K562 (cell line): Measurements from ENCODE around the gene ARHGAP26. TPM values are rescaled to one million over a fixed set of nuclear protein-coding genes. Genes with fewer than 3 reads are reported as not detected.

ENCODE experiments used
- ATAC-seq: fragments of 200-7000 bp; cut with Tn5 transposase; 3 replicates; pipeline ENCODE4 v1.9.1; 2020; ENCODE audit warnings: moderate library complexity
- BruUV-seq: library from RNA; stranded (reverse); fragments of 400-500 nt; replicated peaks from 2 replicates; lab custom pipeline; 2021; lab: Mats Ljungman, UMichigan
- CTCF ChIA-PET: fragments of 300-600 bp; formaldehyde crosslinking; extraction: SDS; loops from one replicate; lab custom pipeline; 2021; ENCODE audit warnings: low intra/inter-chr PET ratio; lab: Yijun Ruan, JAX
- POLR2A ChIA-PET: fragments of 300-600, 350-650 bp; sonication (Branson Sonifier 250); formaldehyde crosslinking; extraction: SDS; loops from one replicate; lab custom pipeline; 2021; ENCODE audit warnings: antibody characterized with exemption, inconsistent platforms; lab: Yijun Ruan, JAX
- DNase-seq, 4 experiments: peaks; one replicate each; pipeline versions ENCODE4 v3.0.0 to v3.0.0-alpha.2; 2011 to 2018; ENCODE audit warnings: low spot score in 3 of 4, mixed read lengths in 3 of 4; ENCODE audit errors: extremely low read depth in 1 of 4
- FAIRE-seq: peaks from 2 replicates; lab custom pipeline; 2011; peaks lifted over from hg19 to GRCh38; lab: Jason Lieb, UNC
- H2AFZ ChIP-seq: 2 replicates; pipeline ENCODE4 v1.6.0; 2011; ENCODE audit warnings: low read depth, low read length, control low read depth, inconsistent platforms
- H3K27ac ChIP-seq: fragments of 200-600 bp; 3 replicates; pipeline ENCODE4 v1.8.0; 2011; ENCODE audit warnings: low read depth, mild to moderate bottlenecking, control low read depth, inconsistent platforms, low read length, moderate library complexity, mixed read lengths; ENCODE audit errors: extremely low read depth
- H3K27me3 ChIP-seq, 2 experiments: fragments of 300-600 bp in 1 of 2; 2 replicates in 1 of 2; 3 replicates in 1 of 2; pipeline versions ENCODE4 v1.6.0 to v1.8.0; 2011; ENCODE audit warnings: inconsistent platforms in 2 of 2, low read length in 2 of 2, mild to moderate bottlenecking in 1 of 2, mixed read lengths in 1 of 2, moderate library complexity in 1 of 2; ENCODE audit not compliant: control insufficient read depth in 2 of 2, insufficient read depth in 2 of 2
- H3K36me3 ChIP-seq: fragments of 300-600 bp; 3 replicates; pipeline ENCODE4 v1.8.0; 2011; ENCODE audit warnings: mild to moderate bottlenecking, low read length, inconsistent platforms; ENCODE audit not compliant: control insufficient read depth, insufficient read depth
- H3K4me1 ChIP-seq, 2 experiments: fragments of 200-600 bp in 1 of 2; replicated peaks in 1 of 2; 2 replicates in 1 of 2; 3 replicates in 1 of 2; pipeline versions ENCODE4 v1.5.1 to v1.8.0; 2011; ENCODE audit warnings: inconsistent platforms in 2 of 2, low read length in 2 of 2, mild to moderate bottlenecking in 1 of 2, mixed read lengths in 1 of 2, moderate library complexity in 1 of 2; ENCODE audit not compliant: control insufficient read depth in 2 of 2, insufficient read depth in 2 of 2
- H3K4me2 ChIP-seq: 2 replicates; pipeline ENCODE4 v1.6.1; 2011; ENCODE audit warnings: low read length, control low read depth, inconsistent platforms, mixed read lengths; ENCODE audit not compliant: insufficient read depth
- H3K4me3 ChIP-seq: fragments of 200-600 bp; sonication (generic), shearing (Covaris generic); 2 replicates; pipeline ENCODE4 v1.5.1; 2016; ENCODE audit warnings: control low read depth, inconsistent platforms
- H3K79me2 ChIP-seq: fragments of 200-600 bp; 3 replicates; pipeline ENCODE4 v1.8.0; 2011; ENCODE audit warnings: low read length, inconsistent platforms; ENCODE audit not compliant: control insufficient read depth, insufficient read depth
- H3K9ac ChIP-seq, 2 experiments: 2 replicates each; pipeline versions ENCODE4 v1.6.0 to v1.6.1; 2011; ENCODE audit warnings: low read depth in 2 of 2, low read length in 2 of 2, control low read depth in 1 of 2, inconsistent platforms in 1 of 2, mild to moderate bottlenecking in 1 of 2, mixed read lengths in 1 of 2; ENCODE audit not compliant: insufficient read depth in 1 of 2
- H3K9me1 ChIP-seq: one replicate; pipeline ENCODE4 v1.6.0; 2011; ENCODE audit warnings: inconsistent platforms, mild to moderate bottlenecking, low read length, moderate library complexity; ENCODE audit not compliant: control insufficient read depth, insufficient read depth
- H3K9me3 ChIP-seq: replicated peaks from 2 replicates; pipeline ENCODE4 v1.5.1; 2011; ENCODE audit warnings: low read depth, low read length, inconsistent platforms; ENCODE audit not compliant: control insufficient read depth, insufficient read depth
- H4K20me1 ChIP-seq: replicated peaks from 2 replicates; pipeline ENCODE4 v1.6.1; 2011; ENCODE audit warnings: low read length, inconsistent platforms, mixed read lengths; ENCODE audit not compliant: control insufficient read depth, insufficient read depth
- E2F3 ChIP-seq: fragments of 250-450 bp; sonication (Bioruptor Pico); IDR thresholded peaks from 2 replicates; pipeline ENCODE4 v1.4.0; 2020; ENCODE audit warnings: mild to moderate bottlenecking
- PRMT5 ChIP-seq: sonication (generic); formaldehyde crosslinking; IDR thresholded peaks from 2 replicates; pipeline ENCODE4 v1.5.0; 2020; ENCODE audit warnings: missing genetic modification reagents
- PRPF4 ChIP-seq: fragments of 200-400 bp; formaldehyde crosslinking; IDR thresholded peaks from one replicate; pipeline ENCODE4 v1.6.1; 2017; ENCODE audit warnings: low read length, low read depth, mild to moderate bottlenecking; ENCODE audit not compliant: insufficient read depth, poor library complexity, severe bottlenecking
- ZNF184 ChIP-seq: sonication (generic); formaldehyde crosslinking; IDR thresholded peaks from 2 replicates; pipeline ENCODE4 v1.5.0; 2020; ENCODE audit warnings: missing genetic modification reagents
- ZNF696 ChIP-seq: fragments of 250-450 bp; sonication (Bioruptor Pico); conservative IDR thresholded peaks from 2 replicates; pipeline ENCODE4 v1.4.0; 2020; ENCODE audit warnings: mild to moderate bottlenecking, moderate library complexity
- WGBS: fragments of 100-300 bp; shearing (Covaris generic); methylation state at CpG from one replicate; pipeline ENCODE4 v1.1.6; 2016; ENCODE audit warnings: low coverage, mixed read lengths; ENCODE audit not compliant: insufficient coverage; ENCODE audit errors: missing lambda C conversion rate; 5-methylcytosine and 5-hydroxymethylcytosine counted together
- in situ Hi-C: fragments of 300-500 bp; cut with MboI; formaldehyde crosslinking; loops from 4 replicates; pipeline ENCODE4 v1.15.0; 2018; ENCODE audit warnings: inconsistent platforms, mixed read lengths
- intact Hi-C: fragments of 100-400 bp; cut with micrococcal nuclease; formaldehyde crosslinking; loops from 2 replicates; pipeline ENCODE4 v1.14.2; 2022
- polyA plus RNA-seq, 8 experiments: library from polyadenylated mRNA; depleted of rRNA in 4 of 8; stranded (reverse) in 5 of 8; unstranded in 3 of 8; fragments of >200 nt; fragmentation: Nextera tagmentation in 2 of 8; fragmentation: Illumina TruSeq in 1 of 8; extraction: Ambion mirVana in 2 of 8; extraction: Trizol in 1 of 8; gene quantifications; 2 replicates each; pipeline versions ENCODE4 v1.2.1 to v1.2.3, GENCODE V29; 2011 to 2014; ENCODE audit warnings: inconsistent platforms in 1 of 8, missing spikeins in 1 of 8
- total RNA-seq, 7 experiments: library from RNA; depleted of rRNA in 6 of 7; stranded (reverse); fragments of >200 nt in 6 of 7; fragmentation: Illumina TruSeq in 2 of 7; extraction: Trizol in 2 of 7; gene quantifications; 2 replicates each; pipeline versions ENCODE4 v1.2.1 to v1.2.3, GENCODE V29; 2011 to 2021; ENCODE audit warnings: low replicate concordance in 1 of 7
- TF ChIP-seq, protein P1 (sequence below), 2 experiments: fragments of 450-650 bp in 1 of 2; sonication (generic) in 1 of 2; formaldehyde crosslinking; conservative IDR thresholded peaks; 2 replicates each; pipeline versions ENCODE4 v1.4.0 to v1.8.1; 2020 to 2022; ENCODE audit warnings: mild to moderate bottlenecking in 1 of 2, missing genetic modification reagents in 1 of 2
- TF ChIP-seq, protein P2 (sequence below): sonication (generic); formaldehyde crosslinking; IDR thresholded peaks from 2 replicates; pipeline ENCODE4 v1.8.1; 2023; ENCODE audit warnings: mild to moderate bottlenecking, missing genetic modification reagents
- TF ChIP-seq, protein P3 (sequence below): IDR thresholded peaks from 2 replicates; pipeline ENCODE4 v1.6.1; 2016; ENCODE audit warnings: missing genetic modification characterization, missing compliant biosample characterization
- TF ChIP-seq, protein P4 (sequence below): sonication (generic); formaldehyde crosslinking; IDR thresholded peaks from 2 replicates; pipeline ENCODE4 v1.8.0; 2022; ENCODE audit warnings: missing genetic modification reagents, mild to moderate bottlenecking, borderline replicate concordance
- TF ChIP-seq, protein P5 (sequence below): fragments of 250-450 bp; sonication (Bioruptor Pico); IDR thresholded peaks from 2 replicates; pipeline ENCODE4 v1.4.0; 2020; ENCODE audit warnings: borderline replicate concordance

Gene ARHGAP26
- total and polyA plus RNA-seq, 9 of the 15 experiments (the other 6 are each of a cell fraction or from before 2014, with no cell fraction given), result 0.13 to 1.1 (median 0.55) TPM

DNA sequence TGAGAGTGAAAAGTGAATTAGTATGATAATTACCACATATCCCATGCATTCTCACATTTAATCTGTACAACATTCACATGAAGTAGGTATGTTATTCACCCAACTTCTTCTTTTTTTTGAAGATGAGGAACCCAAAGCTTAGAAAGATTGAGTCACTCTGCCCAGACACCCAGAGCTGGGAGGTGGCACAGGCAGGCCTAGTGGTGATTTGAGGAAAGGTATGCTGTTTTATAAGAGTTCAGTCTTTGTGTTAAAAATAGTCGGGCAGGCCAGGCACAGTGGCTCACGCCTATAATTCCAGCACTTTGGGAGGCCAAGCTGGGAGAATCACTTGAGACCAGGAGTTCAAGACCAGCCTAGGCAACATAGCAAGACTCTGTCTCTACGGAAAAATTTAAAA, 348.0 kb downstream of the ARHGAP26 start:
- no peaks in the 10 kb centered on the region for H3K27me3 ChIP-seq
- H4K20me1 ChIP-seq, result no peaks in the 10 kb centered on the region
- intact Hi-C loops, result no loop called here
- H3K9me3 ChIP-seq, result no peaks in the 10 kb centered on the region
- no peak for FAIRE-seq
- CTCF ChIA-PET, result no interaction called here
- DNase-seq, result no peak
- no peaks in the 10 kb centered on the region for H3K9me1 ChIP-seq
- no peak overlapping the region for H3K4me3 ChIP-seq
- H3K9ac ChIP-seq, result no peak overlapping the region
- no peak overlapping the region for H3K4me2 ChIP-seq
- no peak overlapping the region for H2AFZ ChIP-seq
- in situ Hi-C loops, result no loop called here
- no peak overlapping the region for H3K27ac ChIP-seq
- ATAC-seq, result no peak
- no peaks in the 10 kb centered on the region for H3K36me3 ChIP-seq
- H3K4me1 ChIP-seq, result no peaks in the 10 kb centered on the region
- no TSS peak for BruUV-seq
- TF ChIP-seq ZNF184 (CRISPR knock-in tag) (no peak), PRPF4 (no peak), E2F3 (no peak), PRMT5 (CRISPR knock-in tag) (no peak), ZNF696 (CRISPR knock-in tag) (no peak)
- TF ChIP-seq, protein P1, sequence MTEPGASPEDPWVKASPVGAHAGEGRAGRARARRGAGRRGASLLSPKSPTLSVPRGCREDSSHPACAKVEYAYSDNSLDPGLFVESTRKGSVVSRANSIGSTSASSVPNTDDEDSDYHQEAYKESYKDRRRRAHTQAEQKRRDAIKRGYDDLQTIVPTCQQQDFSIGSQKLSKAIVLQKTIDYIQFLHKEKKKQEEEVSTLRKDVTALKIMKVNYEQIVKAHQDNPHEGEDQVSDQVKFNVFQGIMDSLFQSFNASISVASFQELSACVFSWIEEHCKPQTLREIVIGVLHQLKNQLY (CRISPR knock-in tag; conservative IDR thresholded peaks at IDR 0.05), result no peak
- TF ChIP-seq, protein P2, sequence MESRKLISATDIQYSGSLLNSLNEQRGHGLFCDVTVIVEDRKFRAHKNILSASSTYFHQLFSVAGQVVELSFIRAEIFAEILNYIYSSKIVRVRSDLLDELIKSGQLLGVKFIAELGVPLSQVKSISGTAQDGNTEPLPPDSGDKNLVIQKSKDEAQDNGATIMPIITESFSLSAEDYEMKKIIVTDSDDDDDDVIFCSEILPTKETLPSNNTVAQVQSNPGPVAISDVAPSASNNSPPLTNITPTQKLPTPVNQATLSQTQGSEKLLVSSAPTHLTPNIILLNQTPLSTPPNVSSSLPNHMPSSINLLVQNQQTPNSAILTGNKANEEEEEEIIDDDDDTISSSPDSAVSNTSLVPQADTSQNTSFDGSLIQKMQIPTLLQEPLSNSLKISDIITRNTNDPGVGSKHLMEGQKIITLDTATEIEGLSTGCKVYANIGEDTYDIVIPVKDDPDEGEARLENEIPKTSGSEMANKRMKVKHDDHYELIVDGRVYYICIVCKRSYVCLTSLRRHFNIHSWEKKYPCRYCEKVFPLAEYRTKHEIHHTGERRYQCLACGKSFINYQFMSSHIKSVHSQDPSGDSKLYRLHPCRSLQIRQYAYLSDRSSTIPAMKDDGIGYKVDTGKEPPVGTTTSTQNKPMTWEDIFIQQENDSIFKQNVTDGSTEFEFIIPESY (CRISPR knock-in tag), result no peak
- TF ChIP-seq, protein P3, sequence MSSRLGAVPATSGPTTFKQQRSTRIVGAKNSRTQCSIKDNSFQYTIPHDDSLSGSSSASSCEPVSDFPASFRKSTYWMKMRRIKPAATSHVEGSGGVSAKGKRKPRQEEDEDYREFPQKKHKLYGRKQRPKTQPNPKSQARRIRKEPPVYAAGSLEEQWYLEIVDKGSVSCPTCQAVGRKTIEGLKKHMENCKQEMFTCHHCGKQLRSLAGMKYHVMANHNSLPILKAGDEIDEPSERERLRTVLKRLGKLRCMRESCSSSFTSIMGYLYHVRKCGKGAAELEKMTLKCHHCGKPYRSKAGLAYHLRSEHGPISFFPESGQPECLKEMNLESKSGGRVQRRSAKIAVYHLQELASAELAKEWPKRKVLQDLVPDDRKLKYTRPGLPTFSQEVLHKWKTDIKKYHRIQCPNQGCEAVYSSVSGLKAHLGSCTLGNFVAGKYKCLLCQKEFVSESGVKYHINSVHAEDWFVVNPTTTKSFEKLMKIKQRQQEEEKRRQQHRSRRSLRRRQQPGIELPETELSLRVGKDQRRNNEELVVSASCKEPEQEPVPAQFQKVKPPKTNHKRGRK (tag), result no peak
- TF ChIP-seq, protein P4, sequence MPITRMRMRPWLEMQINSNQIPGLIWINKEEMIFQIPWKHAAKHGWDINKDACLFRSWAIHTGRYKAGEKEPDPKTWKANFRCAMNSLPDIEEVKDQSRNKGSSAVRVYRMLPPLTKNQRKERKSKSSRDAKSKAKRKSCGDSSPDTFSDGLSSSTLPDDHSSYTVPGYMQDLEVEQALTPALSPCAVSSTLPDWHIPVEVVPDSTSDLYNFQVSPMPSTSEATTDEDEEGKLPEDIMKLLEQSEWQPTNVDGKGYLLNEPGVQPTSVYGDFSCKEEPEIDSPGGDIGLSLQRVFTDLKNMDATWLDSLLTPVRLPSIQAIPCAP (CRISPR knock-in tag), result no peak
- TF ChIP-seq, protein P5, sequence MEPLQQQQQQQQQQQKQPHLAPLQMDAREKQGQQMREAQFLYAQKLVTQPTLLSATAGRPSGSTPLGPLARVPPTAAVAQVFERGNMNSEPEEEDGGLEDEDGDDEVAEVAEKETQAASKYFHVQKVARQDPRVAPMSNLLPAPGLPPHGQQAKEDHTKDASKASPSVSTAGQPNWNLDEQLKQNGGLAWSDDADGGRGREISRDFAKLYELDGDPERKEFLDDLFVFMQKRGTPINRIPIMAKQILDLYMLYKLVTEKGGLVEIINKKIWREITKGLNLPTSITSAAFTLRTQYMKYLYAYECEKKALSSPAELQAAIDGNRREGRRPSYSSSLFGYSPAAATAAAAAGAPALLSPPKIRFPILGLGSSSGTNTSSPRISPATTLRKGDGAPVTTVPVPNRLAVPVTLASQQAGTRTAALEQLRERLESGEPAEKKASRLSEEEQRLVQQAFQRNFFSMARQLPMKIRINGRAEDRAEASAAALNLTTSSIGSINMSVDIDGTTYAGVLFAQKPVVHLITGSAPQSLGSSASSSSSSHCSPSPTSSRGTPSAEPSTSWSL (CRISPR knock-in tag), result no peak
- TF ChIP-seq, all 486 proteins: peak for 0
- POLR2A ChIA-PET, result interaction anchor here (0.6 to 0.9 kb wide), 2 partner anchors 8 to 714 kb away, joined by 3 read pairs; no protein-coding TSS in a partner anchor
- 48% methylated on average over 3 of the region's 3 CpGs for WGBS
- H3K79me2 ChIP-seq, result no peaks in the 10 kb centered on the region
